HG03103 (cell line): ENCODE data around the gene SLC66A1.
"Not testable (repeated sequence)": the region's sequence is repeated elsewhere in the genome, so short reads cannot be mapped to it uniquely, and the experiment has no call there.

Experiments
- ATAC-seq: cut with Tn5 transposase; IDR thresholded peaks from one replicate; pipeline ENCODE4 v1.9.1; 2021; ENCODE audit warnings: low read depth; ENCODE audit not compliant: unreplicated experiment

The SLC66A1 gene

GRCh38 chr1:19311931-19312781, at the start of gene SLC66A1, which contains the start of gene AKR7A2:
SLC66A1 (plus strand) TSS chr1:19312326; CDS start chr1:19317678, 5,352 bp downstream.
AKR7A2 (minus strand) TSS chr1:19312144; CDS start chr1:19312124, 20 bp downstream.
- ATAC-seq = peak; percentile 63

- no peak for ATAC-seq
Observed at GRCh38 chr1:19262744-19263143, 49.4 kb upstream of the SLC66A1 start.

- no peak for ATAC-seq
Observed at GRCh38 chr1:19268445-19268844, 43.7 kb upstream of the SLC66A1 start.

- not testable (repeated sequence) for ATAC-seq
Observed at GRCh38 chr1:19269427-19270342, 42.4 kb upstream of the SLC66A1 start.

GRCh38 chr1:19270343-19270730, 41.8 kb upstream of the SLC66A1 start:
- ATAC-seq = not testable (repeated sequence)

GRCh38 chr1:19272064-19272463, 40.1 kb upstream of the SLC66A1 start:
- ATAC-seq = no peak

GRCh38 chr1:19273106-19273843, 38.9 kb upstream of the SLC66A1 start:
- no peak for ATAC-seq

GRCh38 chr1:19273844-19274531, 38.1 kb upstream of the SLC66A1 start:
- ATAC-seq = not testable (repeated sequence)

GRCh38 chr1:19274636-19275035, 37.5 kb upstream of the SLC66A1 start:
- ATAC-seq = no peak

- no peak for ATAC-seq
Observed at GRCh38 chr1:19283891-19284290, 28.2 kb upstream of the SLC66A1 start.

- ATAC-seq = no peak
Observed at GRCh38 chr1:19284881-19285280, 27.2 kb upstream of the SLC66A1 start.

- ATAC-seq = not testable (repeated sequence)
Observed at GRCh38 chr1:19285366-19285765, 26.8 kb upstream of the SLC66A1 start.

GRCh38 chr1:19285807-19286206, 26.3 kb upstream of the SLC66A1 start:
- ATAC-seq = not testable (repeated sequence)

- ATAC-seq = no peak
Observed at GRCh38 chr1:19287436-19288185, 24.5 kb upstream of the SLC66A1 start.

GRCh38 chr1:19288324-19289241, 23.5 kb upstream of the SLC66A1 start, which contains the start of gene AKR7A3:
AKR7A3 (minus strand) TSS chr1:19288770; CDS start chr1:19288709, 61 bp downstream.
- not testable (repeated sequence) for ATAC-seq

- ATAC-seq = no peak
Observed at GRCh38 chr1:19289244-19289643, 22.9 kb upstream of the SLC66A1 start.

GRCh38 chr1:19294638-19295037, 17.5 kb upstream of the SLC66A1 start:
- ATAC-seq = no peak

- ATAC-seq = no peak
Observed at GRCh38 chr1:19300211-19300610, 11.9 kb upstream of the SLC66A1 start.
